Umbilical cord (tissue), 2 donors: Measurements from ENCODE around the gene NOP9. TPM values are rescaled to one million over a fixed set of nuclear protein-coding genes. Genes with fewer than 3 reads are reported as not detected.

ENCODE experiments used
- DNase-seq: peaks from one replicate; pipeline ENCODE4 v3.0.0-alpha.2; 2015; ENCODE audit warnings: low spot score
- total RNA-seq: library from RNA; depleted of rRNA; stranded (reverse); fragments of >200 nt; gene quantifications from one replicate; pipeline ENCODE4 v1.2.3, GENCODE V29; 2014; ENCODE audit warnings: low replicate concordance; ENCODE audit not compliant: insufficient read depth

NOP9 gene
- total RNA-seq, 1 donor from 2014 or later, result 12.5 TPM

DNA sequence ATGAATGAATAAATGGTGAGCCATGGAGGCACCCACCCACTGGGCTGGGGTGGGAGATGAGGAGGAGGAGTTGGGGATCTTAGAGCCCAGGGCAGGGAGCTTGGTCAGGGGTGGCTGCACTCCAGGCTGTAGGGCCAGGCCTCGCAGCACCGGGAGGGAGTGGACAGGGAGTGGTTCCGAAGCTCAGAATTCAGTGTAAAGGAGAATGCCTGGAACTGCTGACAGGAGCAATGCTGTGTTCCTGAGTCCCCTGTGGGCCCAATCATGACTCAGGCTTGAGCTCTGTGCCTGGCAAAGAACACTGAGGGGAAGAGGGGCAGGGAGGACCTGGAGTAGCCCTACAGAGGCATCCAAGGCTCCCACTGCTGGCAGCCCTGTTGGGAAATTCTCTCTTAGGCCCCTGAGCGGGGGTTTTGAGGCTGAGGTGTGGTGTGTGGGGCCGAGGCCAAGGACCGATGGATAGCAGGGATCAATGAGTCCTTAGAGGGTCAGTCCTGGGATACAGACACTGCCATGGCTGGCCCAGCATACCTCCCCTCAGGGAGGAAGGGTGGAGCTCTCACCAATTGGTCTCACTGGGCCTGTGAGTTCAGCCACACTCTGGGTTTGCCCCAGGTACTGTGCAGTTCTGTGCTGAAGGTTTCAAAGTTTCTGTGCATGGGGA lies 18.7 kb upstream of the NOP9 start:
- peak; percentile 40 for DNase-seq

DNA sequence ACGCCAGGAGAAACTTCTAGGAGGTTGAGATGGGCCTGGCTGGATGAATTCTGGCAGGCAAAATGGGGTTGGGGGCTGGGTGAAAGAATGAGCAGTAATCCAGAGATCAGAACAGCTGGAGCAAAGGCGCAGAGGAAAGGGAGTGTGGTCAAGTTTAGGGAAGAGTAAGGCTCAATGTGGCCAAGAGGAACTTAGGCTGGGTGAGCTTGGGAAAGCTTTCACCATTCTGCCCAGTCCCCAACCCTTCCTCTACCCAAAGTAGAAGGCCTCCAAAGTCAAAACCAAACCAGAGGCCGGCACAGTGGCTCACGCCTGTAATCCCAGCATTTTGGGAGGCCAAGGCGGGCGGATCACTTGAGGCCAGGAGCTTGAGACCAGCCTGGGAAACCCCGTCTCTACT lies 18.0 kb upstream of the NOP9 start:
- DNase-seq, result no peak

DNA sequence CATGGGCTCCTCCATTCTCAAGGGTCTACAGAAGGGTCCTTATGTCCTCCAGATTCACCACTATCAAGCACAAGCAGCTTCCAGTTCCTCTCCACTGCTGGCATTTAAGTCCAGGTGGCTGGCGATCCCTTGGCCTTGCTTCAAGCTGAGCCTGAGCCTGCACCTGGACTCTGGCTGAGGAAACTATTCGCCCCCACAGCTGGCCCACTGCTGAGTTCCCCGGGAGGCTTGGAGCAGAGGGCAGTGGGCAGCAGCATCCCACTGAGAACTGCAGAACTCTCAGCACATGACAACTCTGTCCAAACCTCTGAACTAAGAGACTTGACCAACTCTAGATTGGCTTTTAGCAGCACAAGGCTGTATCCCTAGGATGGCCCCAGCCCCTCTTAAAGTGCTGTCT lies 16.9 kb upstream of the NOP9 start:
- DNase-seq, result no peak

DNA sequence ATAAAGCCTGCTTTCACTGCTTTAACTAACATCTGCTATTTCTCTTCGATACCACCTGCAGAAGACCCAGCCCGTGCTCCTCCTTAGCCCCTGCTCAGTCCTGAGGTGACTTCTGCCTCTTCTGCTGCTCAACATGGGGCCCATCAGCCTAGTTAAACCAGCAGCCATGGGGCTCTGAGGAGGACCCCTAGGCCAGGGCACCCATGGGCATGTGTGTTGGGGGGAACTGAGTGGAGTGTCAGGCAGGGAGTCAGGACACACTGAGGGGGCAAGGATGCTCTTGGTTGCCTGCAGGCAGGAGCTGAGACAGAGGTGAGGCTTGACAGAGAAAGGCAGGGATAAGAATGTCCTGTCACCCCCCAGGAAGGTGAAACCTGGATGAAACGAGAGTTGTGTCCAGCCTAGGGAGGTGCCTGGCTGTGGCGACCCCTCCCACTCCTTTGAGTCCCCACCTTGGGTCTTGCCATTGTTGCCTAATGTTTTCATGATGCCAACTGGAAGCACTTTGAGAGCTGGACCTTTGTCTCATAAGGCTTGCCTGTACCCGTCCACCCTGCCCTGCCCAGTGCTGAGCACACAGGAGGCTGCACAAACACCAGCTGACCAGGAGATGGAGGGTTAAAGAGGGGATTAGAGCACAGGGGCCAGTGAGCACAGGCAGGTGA lies 15.7 kb upstream of the NOP9 start:
- no peak for DNase-seq

DNA sequence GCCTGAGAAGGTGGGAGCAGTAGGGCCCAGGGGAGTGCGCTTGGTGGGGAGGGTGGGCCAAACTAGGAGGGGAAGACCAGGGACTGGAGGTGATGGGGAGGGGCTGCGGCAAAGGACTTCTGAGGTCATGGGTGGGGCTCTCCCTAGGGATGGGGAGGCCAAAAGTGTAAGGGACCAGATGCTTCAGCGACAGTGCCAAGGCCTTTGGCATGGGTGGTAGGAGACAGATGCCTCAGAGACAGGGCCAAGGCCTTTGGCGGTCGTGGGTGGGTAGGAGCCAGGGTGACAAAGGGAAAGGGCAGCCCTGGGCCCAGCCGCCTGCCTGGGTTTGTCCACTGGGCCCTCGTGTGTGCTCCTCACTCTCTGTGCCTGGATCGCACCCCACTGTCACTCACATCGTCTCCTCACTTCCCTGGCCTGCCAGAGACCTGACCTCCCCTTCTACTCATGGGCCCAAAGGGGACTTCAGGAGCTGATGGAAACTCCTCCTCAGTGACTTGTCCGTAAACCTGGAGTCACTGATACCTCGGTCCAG lies 15.1 kb upstream of the NOP9 start:
- no peak for DNase-seq

DNA sequence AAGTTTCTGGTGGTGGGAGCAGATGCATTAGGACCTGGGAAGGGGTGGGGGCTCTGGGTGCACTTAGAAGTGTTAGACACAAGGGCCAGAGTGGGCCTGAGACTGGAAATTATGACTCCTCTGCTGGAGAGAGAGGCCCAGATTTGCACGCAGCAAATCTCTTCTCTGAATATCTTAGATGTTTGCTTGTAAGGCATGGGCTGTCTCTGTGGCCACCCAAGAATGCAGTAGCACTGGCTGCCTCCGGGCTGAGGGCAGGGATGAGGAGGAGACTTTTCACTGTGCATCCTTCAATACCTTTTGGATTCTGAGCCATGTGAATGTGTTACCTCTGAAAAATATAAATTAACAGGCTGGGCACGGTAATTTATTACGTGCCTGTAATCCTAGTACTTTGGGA lies 14.3 kb upstream of the NOP9 start:
- DNase-seq, result peak; percentile 49

DNA sequence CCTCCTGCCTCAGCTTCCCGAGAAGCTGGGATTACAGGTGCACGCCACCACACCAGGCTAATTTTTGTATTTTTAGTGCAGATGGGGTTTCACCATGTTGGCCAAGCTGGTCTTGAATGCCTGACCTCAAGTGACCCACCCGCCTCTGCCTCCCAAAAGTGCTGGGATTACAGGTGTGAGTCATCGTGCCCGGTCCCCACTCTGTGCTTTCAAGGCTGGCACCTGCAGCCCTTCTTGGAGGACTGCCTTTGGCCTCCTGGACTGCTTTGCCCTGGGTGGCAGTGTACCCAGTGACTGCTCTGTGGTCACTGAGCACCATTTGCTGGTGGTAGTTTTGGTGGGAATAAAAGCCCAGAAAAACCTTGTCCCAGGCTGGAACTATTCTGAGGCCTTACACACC lies 12.7 kb upstream of the NOP9 start:
- no peak for DNase-seq

DNA sequence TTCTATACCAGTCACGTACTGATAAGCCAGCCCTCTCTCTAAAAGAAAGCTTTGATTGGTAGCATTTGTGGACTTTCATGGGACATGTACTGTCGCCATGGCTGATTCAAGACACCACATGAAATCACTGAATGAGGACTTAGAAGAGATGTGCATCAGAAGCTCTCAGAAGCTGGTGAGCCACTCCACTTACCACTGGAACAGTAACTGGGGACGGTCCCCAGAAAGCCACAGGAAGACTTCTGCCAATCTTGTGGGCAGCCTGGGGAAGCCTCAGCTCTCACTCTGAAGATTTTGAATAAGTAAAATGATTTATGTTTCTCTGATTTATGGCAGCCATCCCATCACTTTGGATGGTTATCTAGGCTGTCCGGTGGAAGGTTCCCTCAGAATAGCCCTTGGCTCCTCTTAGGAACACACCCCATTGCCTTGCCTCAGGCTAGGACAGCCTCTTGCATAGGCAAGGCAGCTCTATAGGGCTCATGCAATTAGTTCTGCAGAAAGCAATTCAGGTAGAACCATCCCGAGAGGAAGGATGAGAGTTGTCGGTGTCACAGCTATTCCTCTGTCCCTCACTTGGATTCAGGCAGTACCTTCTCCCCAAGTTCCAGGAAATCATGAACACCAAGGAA lies 9.9 kb upstream of the NOP9 start:
- DNase-seq, result no peak

DNA sequence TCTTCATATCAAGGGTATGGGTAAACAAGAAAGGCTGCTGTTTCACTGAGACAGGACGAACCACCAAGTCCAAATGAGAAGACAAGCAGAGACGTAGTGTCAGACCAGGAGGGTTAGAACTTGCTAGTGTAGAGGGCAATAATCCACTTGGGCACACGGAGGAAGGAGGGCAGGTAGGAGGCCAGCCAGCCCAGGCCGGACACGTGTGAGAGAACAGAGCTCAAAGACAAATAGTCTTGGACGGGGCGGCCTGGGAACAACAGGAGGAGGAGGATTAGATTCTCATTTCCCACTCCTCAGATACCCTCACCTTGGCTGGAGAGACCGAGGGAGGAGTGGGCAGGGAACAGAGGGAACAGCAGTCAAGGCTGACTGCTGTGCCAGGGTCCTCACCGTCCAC lies 8.9 kb upstream of the NOP9 start:
- DNase-seq, result no peak

DNA sequence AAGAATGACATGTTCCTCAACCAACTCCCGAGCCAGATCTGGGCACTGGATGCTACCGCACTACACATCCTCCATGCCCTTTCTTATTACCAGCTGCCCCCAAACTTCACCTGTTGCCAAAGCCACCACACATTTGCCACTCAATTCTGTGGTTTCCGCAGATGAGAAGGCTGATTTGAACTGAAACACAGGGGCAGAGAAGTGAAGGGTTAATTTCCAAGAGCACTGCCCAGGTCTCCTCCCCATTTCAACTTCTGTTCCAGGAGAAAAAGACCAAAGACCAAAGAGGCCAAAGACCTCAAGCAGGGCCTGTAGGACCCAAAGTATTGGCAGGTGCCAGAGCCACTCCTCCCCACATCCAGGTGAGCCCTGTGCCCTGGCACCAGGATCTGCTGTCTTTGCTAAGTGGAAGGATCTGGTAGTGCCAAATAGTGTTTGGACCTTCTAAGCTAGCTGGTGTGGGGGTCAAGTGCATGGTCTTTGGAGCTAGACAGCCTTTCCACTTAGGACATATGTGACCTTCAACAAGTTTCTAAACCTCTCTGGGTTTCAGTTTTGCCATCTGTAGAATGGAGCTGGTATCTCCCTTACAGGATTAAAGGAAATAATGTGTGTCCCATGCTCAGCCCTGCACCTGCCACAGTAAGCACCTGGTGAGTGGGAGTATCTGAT lies 8.1 kb upstream of the NOP9 start:
- DNase-seq, result no peak

DNA sequence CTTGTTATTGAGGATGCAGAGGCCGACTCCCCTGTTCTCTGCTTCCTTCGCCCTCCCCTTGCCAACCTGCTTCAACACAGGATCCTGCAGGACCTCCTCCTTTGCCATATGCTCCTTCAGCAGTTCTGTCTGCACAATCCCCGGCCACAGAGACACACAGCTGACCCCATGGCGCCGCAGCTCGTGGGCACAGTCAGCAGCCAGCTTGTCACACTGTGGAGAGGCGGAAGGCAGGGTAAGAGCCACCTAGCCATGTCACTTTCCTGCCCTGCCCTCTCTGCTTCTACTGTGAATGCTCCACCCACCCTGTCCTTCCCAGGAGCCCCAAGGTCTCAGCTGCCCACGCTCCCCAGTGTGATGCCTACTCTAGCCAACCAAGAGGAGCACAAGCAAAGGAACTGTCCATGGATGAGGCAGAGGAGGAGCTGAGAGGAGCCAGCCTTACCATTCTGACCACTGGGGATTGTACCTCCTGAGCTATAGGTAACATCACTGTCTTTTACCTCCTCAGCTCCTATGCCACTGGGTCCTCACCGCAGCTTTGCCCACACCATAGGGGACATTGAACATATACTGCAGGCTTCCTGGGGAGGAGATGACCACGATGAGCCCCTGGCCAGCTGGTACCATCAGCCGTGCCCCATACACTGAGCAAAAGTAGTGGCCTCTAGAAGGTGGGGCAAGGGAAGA lies 7.4 kb upstream of the NOP9 start:
- no peak for DNase-seq

DNA sequence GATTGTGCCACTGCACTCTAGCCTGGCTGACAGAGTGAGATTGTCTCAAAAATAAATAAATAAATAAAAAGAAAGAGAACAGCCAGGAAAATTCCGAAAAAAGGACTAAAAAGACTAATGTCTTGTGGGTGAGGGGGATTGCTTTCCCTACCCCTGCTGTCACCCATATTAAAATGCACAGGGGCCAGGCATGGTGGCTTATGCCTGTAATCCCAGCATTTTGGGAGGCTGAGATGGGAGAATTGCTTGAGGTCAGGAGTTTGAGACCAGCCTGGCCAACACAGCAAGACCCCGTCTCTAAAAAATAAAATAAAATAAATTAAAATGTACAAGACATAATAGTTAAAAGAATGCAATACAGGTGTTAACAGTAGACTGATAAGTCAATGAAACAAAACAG lies 6.1 kb upstream of the NOP9 start:
- DNase-seq, result no peak

DNA sequence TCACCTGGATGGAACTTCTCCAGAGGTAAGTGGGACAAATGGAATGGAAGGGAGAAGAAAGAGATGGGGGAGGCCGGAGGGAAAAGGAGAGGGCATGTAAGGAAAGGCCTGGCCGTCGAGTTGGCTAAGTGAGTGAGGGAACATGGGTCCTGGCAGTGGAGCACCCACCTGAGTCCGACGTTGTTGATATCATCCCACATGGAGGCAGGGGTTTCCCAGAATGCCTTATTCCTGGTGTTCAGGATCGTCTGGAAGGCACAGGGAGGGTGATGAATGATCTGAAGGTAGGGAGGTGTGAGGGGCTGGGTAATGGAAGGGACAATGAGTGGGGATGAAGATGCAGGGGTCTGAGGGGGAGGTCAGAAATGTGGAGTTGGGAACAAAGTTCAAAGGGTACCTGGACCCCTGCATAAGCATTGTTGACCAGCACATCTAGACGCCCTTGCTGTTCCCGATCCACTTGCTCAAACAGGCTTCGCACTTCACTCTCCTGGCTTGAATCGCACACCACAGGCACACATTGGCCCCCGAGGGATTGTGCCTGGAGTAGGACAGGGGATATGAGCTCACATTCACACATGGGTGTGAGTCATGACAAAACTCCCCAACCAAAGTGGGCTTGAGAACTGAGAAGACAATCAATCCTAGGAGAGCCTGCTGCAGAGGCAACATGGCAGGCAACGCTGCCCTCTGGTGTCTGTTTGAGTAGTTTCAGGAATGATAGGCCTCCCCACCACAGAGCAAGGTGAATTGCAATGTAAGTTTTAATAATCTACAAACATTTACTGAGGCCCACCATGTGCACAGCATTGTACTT lies 3.1 kb upstream of the NOP9 start:
- DNase-seq, result peak; percentile 81

DNA sequence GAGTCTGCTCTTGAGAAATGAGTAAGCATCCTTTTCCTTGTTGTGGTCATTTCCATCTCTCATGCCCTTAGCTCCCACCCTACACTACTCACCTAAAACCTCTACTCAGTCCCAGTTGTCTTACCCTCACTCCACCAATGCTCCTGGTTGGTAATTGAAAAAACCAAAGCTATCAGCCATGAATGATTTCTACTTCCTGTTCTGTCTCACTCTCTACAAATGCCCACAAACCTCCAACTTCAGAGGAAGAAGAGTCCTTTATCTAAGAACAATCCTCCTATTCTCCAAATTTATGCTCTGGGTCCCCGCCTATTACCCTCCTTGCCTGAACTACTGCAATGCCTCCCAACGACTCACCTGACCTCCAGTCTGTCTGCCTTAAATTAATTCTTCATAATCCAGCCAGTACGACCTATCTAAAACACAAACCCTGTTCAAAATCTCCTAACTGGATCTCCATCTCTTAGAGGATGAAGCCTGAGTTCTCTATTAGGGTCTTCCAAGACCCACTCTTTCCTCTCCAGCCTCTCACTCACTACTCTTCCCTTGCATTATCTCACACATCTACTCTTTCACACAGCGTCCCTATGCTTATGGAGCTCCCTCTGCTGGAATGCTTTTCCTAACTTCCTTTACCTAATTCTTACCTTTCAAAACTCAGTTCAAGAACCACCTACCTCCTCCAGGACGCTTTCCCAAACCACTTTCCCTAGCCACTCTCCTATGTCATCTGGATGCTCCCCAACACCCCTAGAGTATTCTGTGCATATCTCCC lies 2.3 kb upstream of the NOP9 start:
- peak; percentile 38 for DNase-seq

DNA sequence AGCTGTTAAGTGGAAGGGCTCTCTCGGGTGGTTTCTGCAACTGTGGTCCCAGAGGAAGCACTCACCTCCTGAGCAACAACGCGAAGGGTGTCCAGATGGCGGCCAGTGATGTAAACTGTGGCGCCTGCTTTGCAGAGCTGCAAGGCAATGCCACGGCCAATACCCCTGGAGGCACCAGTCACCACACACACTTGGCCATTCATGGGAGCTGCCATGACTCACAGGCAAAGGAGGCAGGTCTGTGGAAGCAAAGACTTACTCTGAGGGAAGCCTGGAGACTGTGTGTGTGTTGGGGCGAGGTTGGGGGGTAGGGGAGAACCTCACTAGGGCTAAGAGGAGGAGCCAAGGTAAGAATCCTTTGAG lies 777 bp upstream of the NOP9 start:
- DNase-seq, result no peak

DNA sequence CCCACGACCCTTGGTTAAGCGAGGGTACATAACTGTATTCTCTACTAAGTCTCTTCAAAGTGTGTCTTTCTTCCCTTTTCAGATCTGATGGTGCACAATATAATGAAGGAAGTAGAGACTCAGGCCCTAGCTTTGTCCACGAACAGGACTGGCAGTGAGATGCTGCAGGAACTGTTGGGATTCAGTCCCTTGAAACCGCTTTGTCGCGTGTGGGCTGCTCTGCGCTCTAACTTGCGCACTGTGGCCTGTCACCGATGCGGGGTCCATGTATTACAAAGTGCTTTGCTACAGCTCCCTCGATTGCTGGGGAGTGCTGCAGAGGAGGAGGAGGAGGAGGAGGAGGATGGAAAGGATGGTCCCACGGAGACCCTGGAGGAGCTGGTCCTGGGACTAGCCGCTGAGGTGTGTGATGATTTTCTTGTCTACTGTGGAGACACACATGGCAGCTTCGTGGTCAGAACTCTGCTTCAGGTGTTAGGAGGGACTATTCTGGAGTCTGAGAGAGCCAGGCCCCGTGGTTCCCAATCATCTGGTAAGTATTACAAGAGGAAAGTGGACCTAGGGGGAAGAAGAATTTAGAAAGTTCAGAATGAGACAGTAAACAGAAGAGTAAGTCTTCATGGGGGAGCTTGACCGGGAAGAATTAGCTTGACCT lies 803 bp downstream of the NOP9 start:
- no peak for DNase-seq

DNA sequence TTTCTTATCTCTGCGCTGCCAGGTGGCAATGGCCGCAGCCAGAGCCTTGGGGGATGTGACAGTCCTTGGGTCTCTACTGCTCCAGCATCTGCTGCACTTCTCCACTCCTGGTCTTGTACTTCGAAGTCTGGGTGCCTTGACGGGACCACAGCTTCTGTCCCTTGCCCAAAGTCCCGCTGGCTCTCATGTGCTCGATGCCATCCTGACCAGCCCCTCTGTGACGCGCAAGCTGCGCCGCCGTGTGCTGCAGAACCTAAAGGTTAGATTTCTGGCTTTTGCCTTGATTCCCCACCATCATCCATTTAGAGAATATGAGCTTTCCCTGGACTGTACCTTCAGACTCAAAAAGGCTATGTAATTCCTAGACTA lies 4.4 kb downstream of the NOP9 start:
- DNase-seq, result no peak

DNA sequence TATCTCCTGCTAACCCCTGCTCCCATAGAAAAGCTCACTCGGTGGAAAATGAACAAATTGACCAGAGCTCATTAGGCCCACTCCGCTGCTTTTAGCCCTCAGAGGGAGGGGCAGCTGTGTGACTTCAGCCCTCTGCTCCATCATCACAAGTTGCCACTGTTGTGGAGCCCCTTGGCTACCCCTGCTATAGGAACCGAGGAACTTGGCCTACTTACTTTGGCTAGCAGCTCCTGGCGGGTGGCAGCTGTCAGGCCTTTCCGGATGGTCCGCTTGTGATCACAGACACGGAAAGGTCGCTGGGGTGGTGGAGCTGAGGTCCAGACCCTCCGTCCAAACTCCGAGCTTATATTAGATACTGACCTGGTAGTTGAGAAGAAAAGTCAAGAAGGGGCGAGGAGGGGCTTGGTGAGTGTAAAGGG lies 7.5 kb downstream of the NOP9 start:
- no peak for DNase-seq

DNA sequence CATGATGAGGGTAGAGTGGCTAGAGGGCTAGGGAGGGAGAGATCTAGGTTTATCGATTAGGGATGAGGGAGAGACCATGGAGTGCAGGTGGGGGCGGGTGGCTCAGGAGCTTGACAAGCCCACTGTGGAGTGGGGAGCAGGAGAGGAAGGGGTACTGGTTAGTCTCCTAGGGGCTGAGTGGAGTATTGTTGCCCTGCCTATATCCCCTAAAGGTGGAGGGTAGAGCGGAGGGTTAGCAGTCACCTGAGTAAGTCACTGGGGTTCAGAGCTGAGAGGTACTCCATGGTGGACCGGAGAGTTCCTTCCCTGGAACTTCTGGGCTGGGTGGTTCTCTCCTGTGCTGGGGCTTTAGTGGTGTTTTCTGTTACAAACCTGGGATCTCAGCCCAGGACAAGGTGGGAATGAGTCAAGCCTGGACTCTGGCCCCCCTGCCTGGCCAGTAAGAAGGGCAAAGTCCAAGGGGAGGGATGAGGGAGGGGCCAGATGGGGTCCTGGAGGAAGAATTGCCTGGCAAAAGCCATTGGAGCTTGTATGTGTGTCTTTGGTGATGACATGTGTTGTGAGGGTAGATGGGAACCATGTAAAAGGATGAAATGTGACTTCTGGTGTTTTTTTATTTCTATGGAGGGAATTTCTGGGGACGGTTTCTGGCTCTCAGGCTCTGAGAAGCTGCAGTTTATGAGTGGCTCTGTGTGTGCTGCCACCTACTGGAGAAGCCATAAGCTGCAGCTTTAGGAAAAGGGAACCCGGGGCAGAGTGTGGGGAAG lies 8.1 kb downstream of the NOP9 start, which contains the start of gene CIDEB:
CIDEB (minus strand) TSS at position 403 of the 767 bp plus-strand sequence; CDS start at position 284, 119 bp downstream.
- peak; percentile 67 for DNase-seq
